Activated T-cell treated with anti-CD3 and anti-CD28 coated beads, Interleukin-2, amount 50 U/mL, for 4 hours (primary cell): Measurements from ENCODE around the gene SYNRG. TPM values are rescaled to one million over a fixed set of nuclear protein-coding genes. Genes with fewer than 3 reads are reported as not detected.

Experiments used
- ATAC-seq, 2 donors: fragments of 200-7000 bp; cut with Tn5 transposase; one replicate each; pipeline ENCODE4 v1.10.0; 2021
- DNase-seq: peaks from one replicate; pipeline ENCODE4 v3.0.0-alpha.2; 2020
- H3K27me3 Mint-ChIP-seq: one replicate; pipeline ENCODE4 v1.8.0; 2021; ENCODE audit warnings: low read depth, mixed read lengths
- H3K36me3 Mint-ChIP-seq: one replicate; pipeline ENCODE4 v1.8.0; 2022; ENCODE audit warnings: mixed read lengths; ENCODE audit not compliant: insufficient read depth
- H3K4me1 Mint-ChIP-seq: one replicate; pipeline ENCODE4 v1.8.0; 2021; ENCODE audit warnings: low read depth, mixed read lengths
- H3K4me3 Mint-ChIP-seq: one replicate; pipeline ENCODE4 v1.8.0; 2021; ENCODE audit warnings: mild to moderate bottlenecking, moderate library complexity, mixed read lengths
- H3K9me3 Mint-ChIP-seq: one replicate; pipeline ENCODE4 v1.8.0; 2021; ENCODE audit warnings: mixed read lengths
- total RNA-seq, 3 donors: library from RNA; stranded (reverse); gene quantifications; one replicate each; pipeline ENCODE4 v1.2.1, GENCODE V29; 2021

Gene SYNRG
- total RNA-seq, 3 donors from 2014 or later, result 34.9 to 42.5 (median 36.7) TPM

DNA sequence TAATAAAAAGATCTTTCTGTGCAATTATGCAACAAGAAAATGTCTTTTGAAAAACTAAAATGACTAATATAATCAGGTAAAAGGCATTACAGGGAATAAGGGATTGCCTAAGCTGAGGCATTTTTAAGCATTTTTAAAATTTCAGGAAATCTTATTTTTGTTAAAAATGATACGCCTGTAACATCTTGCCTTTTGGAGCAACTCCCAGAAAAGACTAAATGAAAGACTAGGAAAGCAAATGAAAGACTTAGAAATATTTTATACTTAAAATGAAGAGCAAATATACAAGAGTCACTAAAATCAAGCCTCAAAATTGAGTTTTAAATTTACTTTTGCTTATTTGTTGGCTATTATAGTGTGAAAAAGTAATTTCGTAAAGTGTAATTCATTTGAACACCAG, 63.7 kb downstream of the SYNRG start:
- Mint-ChIP-seq H3K36me3 (peaks cover 24% of the 10 kb centered on the region), H3K27me3 (no peaks in the 10 kb centered on the region), H3K9me3 (no peaks in the 10 kb centered on the region), H3K4me3 (no peak overlapping the region), H3K4me1 (peaks cover 24% of the 10 kb centered on the region)
- ATAC-seq (no peak), DNase-seq (no peak)

DNA sequence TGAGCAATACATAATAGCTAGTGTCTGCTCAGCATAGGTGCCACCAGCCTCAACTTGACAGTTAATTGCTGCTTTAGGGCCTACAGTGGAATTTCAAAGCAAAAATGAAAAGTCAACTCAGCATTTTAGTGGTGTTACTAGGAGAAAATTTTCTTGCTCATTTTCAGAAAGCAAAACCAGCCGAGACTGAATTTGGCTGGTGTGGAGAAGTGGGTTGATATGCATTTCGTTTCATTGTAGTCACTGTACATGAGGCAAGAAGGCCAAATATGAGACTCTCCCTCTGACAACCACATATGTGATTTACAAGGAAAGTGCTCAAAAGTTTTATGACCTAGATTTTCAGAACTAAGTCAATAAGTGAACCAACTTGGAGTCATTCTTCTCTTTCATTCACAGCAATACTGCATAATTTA, 65.6 kb downstream of the SYNRG start:
- ATAC-seq (peak; percentile 37 to 54), DNase-seq (no peak)
- H3K9me3 Mint-ChIP-seq, result no peaks in the 10 kb centered on the region
- no peaks in the 10 kb centered on the region for H3K27me3 Mint-ChIP-seq
- H3K4me1 Mint-ChIP-seq, result peaks cover 15% of the 10 kb centered on the region
- no peak overlapping the region for H3K4me3 Mint-ChIP-seq
- peaks cover 28% of the 10 kb centered on the region for H3K36me3 Mint-ChIP-seq

DNA sequence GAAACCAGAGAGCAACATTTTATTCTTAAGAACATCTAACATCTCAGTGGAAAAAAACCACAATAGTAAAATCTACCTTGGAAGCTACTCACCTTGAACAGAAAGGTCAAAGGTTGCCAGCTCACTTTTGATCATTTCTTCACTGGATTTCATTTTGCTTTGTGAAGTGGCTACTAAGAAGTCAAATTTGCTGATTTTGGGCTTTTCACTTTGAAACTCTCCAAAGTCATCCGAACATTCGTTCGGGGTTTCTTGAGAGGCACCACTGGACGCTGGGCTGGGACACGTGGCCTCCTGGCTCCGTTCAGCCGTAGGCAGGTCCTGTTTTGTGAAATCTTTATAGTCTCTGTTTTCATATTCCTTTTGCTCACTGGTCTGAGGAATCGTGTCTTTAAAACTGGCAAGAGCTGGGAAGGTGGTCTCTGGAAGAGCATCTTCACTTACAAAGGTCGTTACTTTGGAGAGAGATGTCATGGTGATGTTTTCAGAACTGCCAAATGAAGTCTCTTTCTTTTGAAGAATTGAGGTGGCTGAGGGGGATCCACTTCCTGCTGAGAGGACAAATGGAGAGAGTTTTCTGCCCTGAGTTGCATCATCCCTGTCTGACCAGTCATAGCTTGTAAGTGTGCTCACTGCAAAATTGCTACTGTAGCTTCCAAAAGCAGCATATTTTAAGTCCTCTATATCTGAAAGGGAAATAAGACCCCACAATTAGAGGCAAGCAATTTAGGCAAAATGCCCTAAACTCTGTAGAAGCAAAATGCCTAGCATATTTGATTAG, 67.1 kb downstream of the SYNRG start:
- Mint-ChIP-seq H3K4me1 (peaks cover 6% of the 10 kb centered on the region), H3K36me3 (peaks cover 41% of the 10 kb centered on the region), H3K4me3 (no peak overlapping the region), H3K9me3 (no peaks in the 10 kb centered on the region), H3K27me3 (no peaks in the 10 kb centered on the region)
- no peak for DNase-seq
- ATAC-seq, result no peak

DNA sequence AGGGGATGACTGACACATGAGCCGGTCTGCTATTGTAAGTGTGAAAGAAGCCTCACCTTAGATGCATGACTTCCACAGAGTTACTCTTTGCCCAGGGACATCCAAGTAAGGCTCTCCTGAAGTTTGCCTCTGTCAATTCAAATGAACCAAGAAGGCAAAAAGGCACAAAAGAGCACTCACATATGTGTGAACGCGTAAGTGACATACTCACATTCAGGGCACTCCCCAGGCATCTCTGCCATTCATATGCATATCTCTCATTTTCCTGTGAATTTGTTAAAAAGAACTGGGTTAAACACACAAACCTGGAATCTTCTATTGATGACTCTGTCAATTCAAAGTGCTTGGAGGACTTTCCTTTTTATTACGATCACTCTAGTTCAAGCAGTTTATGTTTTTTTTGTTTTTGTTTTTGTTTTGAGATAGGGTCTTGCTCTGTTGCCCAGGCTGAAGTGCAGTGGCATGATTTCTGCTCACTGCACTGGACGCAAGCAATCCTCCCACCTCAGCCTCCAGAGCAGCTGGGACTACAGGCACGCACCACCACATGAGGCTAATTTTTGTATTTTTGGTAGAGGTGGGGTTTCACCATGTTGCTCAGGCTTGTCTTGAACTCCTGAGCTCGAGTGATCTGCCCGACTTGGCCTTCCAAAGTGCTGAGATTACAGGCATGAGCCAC, 70.1 kb downstream of the SYNRG start:
- no peak for ATAC-seq
- Mint-ChIP-seq H3K36me3 (peaks cover 59% of the 10 kb centered on the region), H3K4me1 (no peaks in the 10 kb centered on the region), H3K27me3 (no peaks in the 10 kb centered on the region), H3K4me3 (no peak overlapping the region), H3K9me3 (no peaks in the 10 kb centered on the region)
- DNase-seq, result no peak

DNA sequence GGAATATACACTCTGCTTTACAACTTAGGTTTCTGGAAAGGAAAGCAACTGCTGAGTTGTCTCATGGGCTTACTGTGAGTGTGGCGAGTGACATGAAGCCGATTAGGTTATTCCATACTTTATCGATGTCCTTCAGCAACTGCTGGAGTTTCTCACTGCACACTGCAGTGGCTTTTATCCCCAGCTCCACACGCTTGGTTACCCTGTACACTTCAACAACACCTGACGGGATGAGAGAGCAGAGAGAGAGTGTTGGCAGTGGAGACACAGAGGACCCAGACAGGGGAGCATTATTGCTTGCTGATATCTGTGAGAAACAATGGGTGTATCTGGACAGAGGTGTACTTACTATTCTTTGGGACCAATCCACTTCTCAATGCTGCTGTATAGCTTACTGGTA, 73.3 kb downstream of the SYNRG start:
- no peaks in the 10 kb centered on the region for H3K4me1 Mint-ChIP-seq
- H3K4me3 Mint-ChIP-seq, result no peak overlapping the region
- H3K9me3 Mint-ChIP-seq, result no peaks in the 10 kb centered on the region
- no peaks in the 10 kb centered on the region for H3K27me3 Mint-ChIP-seq
- DNase-seq (no peak), ATAC-seq (no peak)
- peaks cover 52% of the 10 kb centered on the region for H3K36me3 Mint-ChIP-seq

DNA sequence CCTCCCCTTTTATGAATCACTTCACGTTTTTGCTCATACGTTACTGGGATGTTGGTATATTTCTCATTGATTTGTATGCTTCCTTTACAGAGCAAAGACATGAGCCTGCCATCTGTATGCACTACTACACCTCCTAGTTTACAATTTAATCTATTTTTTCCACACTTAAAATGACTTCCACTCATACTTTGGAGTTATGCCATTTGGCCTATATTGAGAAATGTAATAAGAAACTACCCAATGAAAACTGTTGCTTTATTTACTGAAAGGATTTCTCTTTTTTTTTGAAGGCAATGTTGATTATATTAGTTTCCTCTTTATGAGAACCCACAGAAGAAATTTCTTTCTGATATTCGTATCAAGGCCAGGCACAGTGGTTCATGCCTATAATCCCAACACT, 76.5 kb downstream of the SYNRG start:
- ATAC-seq (no peak), DNase-seq (no peak)
- no peaks in the 10 kb centered on the region for H3K27me3 Mint-ChIP-seq
- peaks cover 40% of the 10 kb centered on the region for H3K36me3 Mint-ChIP-seq
- no peaks in the 10 kb centered on the region for H3K9me3 Mint-ChIP-seq
- H3K4me1 Mint-ChIP-seq, result no peaks in the 10 kb centered on the region
- H3K4me3 Mint-ChIP-seq, result no peak overlapping the region

DNA sequence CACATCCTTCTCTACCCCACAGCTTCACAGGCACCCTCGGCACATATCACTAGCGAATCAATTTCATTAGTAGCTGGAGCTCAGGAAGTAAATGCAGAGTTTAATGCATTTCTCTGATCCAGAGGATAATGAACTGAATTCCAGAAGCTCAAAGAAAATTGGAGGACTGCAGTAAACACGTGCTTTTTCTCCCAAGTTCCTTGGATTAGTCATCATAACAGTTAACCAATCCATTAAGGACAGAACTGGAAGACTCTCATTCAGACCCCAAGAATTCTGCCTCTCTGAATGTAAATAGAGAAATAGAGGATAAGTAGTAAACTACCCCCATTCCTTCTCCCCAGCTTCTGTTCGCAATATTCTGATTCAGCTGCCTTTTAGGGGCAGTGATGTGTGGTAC, 78.8 kb downstream of the SYNRG start:
- H3K4me1 Mint-ChIP-seq, result no peaks in the 10 kb centered on the region
- no peak overlapping the region for H3K4me3 Mint-ChIP-seq
- ATAC-seq (no peak), DNase-seq (no peak)
- H3K36me3 Mint-ChIP-seq, result peaks cover 21% of the 10 kb centered on the region
- no peaks in the 10 kb centered on the region for H3K9me3 Mint-ChIP-seq
- H3K27me3 Mint-ChIP-seq, result no peaks in the 10 kb centered on the region

DNA sequence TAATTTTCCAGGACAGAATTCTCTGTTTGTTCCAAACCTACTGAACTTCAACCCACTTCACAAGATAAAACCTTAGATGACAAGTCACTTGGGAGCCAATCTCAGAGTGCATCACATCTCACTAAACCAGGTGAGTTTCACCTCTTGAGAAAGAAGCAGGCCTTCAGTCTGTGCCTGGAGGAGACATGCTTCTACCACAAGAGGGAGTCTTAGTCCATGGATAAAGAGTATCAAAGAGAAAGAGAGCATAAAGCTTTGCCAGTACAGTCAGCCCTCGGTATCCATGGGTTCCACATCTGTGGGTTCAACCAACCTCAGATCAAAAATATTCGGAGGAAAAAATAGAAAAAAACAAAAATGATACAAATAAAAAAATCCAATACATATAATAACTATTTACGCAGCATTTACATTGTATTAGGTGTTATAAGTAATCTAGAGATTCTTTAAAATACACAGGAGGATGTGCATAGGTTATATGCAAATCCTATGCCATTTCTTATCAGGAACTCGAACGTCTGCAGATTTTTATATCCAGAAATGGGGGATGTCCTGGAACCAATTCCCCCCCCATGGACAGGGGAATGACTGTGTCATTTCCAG, 81.9 kb downstream of the SYNRG start:
- Mint-ChIP-seq H3K9me3 (no peaks in the 10 kb centered on the region), H3K36me3 (peaks cover 30% of the 10 kb centered on the region), H3K4me3 (no peak overlapping the region), H3K27me3 (no peaks in the 10 kb centered on the region), H3K4me1 (peaks cover 4% of the 10 kb centered on the region)
- DNase-seq (no peak), ATAC-seq (peak; percentile 72 to 84)

DNA sequence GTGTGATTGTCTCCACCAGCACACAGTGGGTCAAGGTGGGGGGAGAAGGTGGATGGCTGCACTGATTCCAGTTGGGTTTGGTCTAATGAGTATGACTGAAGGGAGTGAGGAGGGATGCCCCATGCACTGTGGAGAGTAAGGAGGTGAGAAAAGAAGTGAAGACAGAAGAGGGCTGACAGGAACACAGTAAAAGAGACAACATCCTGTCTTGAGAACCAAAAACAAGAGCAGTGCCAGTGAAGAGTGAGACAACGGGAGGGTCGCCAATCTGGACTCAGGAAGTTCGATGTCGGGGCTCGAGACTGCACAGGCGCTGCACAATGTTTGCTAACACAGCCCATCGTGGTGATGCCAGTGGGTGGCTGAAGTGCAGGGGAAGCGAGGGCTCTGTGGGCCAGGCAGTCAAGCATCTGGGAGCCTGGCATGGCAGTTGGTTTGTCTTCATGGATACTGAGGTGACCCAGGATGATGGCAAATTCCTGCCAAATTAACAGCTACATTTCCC, 85.5 kb downstream of the SYNRG start:
- Mint-ChIP-seq H3K27me3 (no peaks in the 10 kb centered on the region), H3K9me3 (no peaks in the 10 kb centered on the region), H3K36me3 (peaks cover 28% of the 10 kb centered on the region), H3K4me3 (no peak overlapping the region), H3K4me1 (peaks cover 9% of the 10 kb centered on the region)
- DNase-seq (no peak), ATAC-seq (no peak)

DNA sequence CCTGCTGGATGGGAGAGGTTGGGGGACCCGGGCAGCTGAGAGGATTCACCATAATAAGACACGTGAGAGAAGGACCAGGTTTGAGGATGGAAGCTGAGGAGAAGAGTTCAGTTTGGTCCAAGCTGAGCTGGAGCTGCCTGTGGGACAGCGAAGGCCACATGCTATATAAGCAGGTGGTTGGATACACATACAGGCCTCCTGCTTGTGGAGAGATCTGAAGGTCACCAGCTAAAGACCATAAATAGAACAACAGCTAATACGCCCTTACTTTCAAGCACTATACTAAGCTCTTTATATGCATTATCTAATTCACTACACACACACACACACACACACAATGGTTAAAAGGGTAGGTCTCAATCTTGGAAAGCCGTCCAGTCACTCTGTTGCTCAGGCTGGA, 87.4 kb downstream of the SYNRG start:
- ATAC-seq (no peak), DNase-seq (no peak)
- H3K4me1 Mint-ChIP-seq, result peaks cover 9% of the 10 kb centered on the region
- H3K9me3 Mint-ChIP-seq, result no peaks in the 10 kb centered on the region
- no peak overlapping the region for H3K4me3 Mint-ChIP-seq
- H3K36me3 Mint-ChIP-seq, result peaks cover 35% of the 10 kb centered on the region
- no peaks in the 10 kb centered on the region for H3K27me3 Mint-ChIP-seq

DNA sequence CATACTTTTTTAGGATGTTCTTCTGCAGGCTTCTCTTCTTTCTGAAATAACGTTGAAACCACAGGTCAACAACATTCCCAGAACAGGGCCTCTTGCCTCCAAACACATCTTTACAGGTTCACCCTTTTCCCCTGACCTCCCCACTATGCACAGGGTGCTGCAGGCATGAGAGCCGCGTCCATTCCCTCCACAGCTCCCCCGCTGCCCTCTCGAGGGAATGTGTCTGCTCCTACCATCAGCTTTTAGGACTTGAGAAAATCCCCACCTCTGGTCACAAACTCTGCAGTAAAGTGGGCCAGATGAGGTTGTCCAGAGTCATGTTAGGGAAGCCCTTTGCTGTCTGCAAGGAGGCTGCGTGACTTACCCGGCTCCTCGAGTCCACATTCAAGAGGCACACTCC, 89.0 kb downstream of the SYNRG start:
- Mint-ChIP-seq H3K27me3 (no peaks in the 10 kb centered on the region), H3K36me3 (peaks cover 37% of the 10 kb centered on the region), H3K4me1 (peaks cover 9% of the 10 kb centered on the region), H3K9me3 (no peaks in the 10 kb centered on the region), H3K4me3 (no peak overlapping the region)
- DNase-seq (no peak), ATAC-seq (no peak)

DNA sequence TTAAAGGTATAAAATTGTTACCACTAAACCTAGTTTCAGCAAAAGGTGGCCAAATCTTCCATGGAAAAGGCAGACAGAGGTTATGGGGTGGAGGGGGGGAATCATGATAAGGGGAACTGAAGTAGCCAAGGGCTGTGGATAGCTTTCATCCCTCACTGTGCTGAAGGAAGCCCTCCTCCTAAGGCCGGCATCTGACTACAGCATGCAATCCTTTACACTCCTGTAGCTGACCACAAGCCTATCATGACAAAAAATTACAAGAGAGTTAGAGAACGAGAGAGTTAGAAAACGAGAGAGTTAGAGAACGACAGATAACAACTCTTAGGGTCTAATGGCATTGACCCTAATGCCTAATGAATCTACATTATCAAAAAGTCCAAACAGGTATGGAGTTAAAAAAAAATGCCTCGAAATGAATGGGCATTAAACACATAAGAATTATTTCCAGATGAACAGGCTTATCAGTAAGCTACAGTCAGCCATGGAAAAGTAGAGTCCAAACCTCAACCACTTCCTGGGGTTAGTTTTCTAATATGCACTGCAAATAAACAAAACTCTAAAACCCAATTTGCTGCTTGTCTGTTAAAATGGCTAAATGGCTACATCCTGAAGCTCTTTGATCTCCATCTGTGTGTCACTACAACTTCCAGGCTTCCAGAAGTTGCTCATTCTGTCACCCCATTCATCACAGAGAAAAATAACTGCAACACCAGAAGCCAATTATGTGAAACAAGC, 89.8 kb downstream of the SYNRG start:
- no peak for DNase-seq
- Mint-ChIP-seq H3K36me3 (peaks cover 34% of the 10 kb centered on the region), H3K4me1 (peaks cover 9% of the 10 kb centered on the region), H3K27me3 (no peaks in the 10 kb centered on the region), H3K4me3 (no peak overlapping the region), H3K9me3 (no peaks in the 10 kb centered on the region)
- ATAC-seq, result no peak

DNA sequence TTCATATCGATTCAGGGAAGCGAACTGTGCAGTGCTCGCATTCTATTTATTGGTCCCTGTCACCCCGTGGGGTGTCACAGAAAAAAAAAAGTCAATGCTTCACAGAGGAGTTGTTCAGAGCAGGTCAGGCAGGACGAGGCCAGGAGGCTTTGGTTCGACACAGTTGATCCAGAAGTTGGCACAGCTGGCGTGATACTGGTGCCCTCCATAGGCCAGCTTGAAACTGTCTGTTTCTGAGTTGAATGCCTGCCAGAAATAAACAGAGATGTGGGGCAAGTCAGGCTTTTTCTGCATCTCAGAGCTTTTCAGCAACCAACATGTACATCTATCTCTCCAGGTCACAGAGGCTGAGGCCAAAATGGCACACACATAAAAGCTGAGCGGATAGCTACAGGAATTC, 90.4 kb downstream of the SYNRG start:
- H3K4me3 Mint-ChIP-seq, result no peak overlapping the region
- no peak for DNase-seq
- no peaks in the 10 kb centered on the region for H3K9me3 Mint-ChIP-seq
- H3K36me3 Mint-ChIP-seq, result peaks cover 31% of the 10 kb centered on the region
- ATAC-seq, result no peak
- H3K27me3 Mint-ChIP-seq, result no peaks in the 10 kb centered on the region
- peaks cover 8% of the 10 kb centered on the region for H3K4me1 Mint-ChIP-seq

DNA sequence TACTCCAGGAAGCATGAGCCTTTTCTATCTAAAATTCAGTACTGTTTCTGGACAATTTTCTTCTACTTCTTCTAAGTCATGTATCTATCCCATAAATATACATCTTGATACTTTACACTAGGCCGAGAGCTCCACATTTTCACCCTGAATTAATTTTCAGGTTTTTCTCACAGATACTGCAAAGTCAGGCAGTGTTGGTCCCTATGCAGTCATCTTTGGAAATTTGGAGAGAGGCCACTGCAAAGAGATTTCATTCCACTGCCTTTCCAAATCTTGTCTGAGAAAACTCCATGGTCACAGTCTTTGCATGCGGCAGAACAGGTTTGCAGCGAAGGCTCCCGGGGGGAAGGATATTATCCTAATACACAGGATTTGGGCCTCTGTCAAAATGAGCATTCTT, 91.3 kb downstream of the SYNRG start:
- H3K36me3 Mint-ChIP-seq, result peaks cover 29% of the 10 kb centered on the region
- no peak for DNase-seq
- H3K27me3 Mint-ChIP-seq, result no peaks in the 10 kb centered on the region
- H3K4me1 Mint-ChIP-seq, result peaks cover 5% of the 10 kb centered on the region
- no peaks in the 10 kb centered on the region for H3K9me3 Mint-ChIP-seq
- ATAC-seq, result no peak
- no peak overlapping the region for H3K4me3 Mint-ChIP-seq
